Thyroid gland (tissue), 4 donors: ENCODE measurements around the gene VMP1.

Experiments
- CTCF ChIP-seq, 6 experiments: fragments of 200-600 bp in 3 of 6; fragments of 450-650 bp in 3 of 6; sonication (generic) in 3 of 6; IDR thresholded peaks; one replicate each; pipeline ENCODE4 v1.5.1; 2016 to 2019; ENCODE audit warnings: antibody characterized with exemption in 6 of 6, mild to moderate bottlenecking in 2 of 6, inconsistent platforms in 1 of 6, moderate library complexity in 1 of 6
- POLR2A ChIP-seq, 2 donors: fragments of 450-650 bp; IDR thresholded peaks; one replicate each; pipeline ENCODE4 v1.6.1; 2017; ENCODE audit warnings: antibody characterized with exemption in 2 of 2, mild to moderate bottlenecking in 2 of 2, moderate library complexity in 1 of 2

- TF ChIP-seq CTCF (IDR thresholded peaks at IDR 0.05) = no peak
- no peak for TF ChIP-seq POLR2A (IDR thresholded peaks at IDR 0.05)
Measured at GRCh38 chr17:59877965-59878364, 170.5 kb downstream of the VMP1 start.
